ENCODE results near the gene INSL6. TPM values are rescaled to one million over a fixed set of nuclear protein-coding genes. Genes with fewer than 3 reads are reported as not detected.

Gene INSL6
- total RNA-seq, 1 donor from 2014 or later: not detected

Small RNAs within 50 kb of the gene (small RNA-seq; reads per million reads assigned to genes)
- gene AL133547.1: not detected

Other genes starting within 250 kb of the INSL6 start
- gene JAK2, start 200.4 kb downstream of the INSL6 start, total RNA-seq: 14.6 TPM
- not detected for gene INSL4, start 45.8 kb upstream of the INSL6 start, total RNA-seq
- gene RLN2, start 119.1 kb upstream of the INSL6 start, total RNA-seq: not detected
- 1.0 TPM for gene RLN1, start 154.2 kb upstream of the INSL6 start, total RNA-seq

Data from skeletal muscle tissue (tissue), 2 donors.